ENCODE measurements around the gene STX4.
A peak's percentile ranks its signal among the peaks of the same experiment; 100 is the strongest.

The STX4 gene

DNA sequence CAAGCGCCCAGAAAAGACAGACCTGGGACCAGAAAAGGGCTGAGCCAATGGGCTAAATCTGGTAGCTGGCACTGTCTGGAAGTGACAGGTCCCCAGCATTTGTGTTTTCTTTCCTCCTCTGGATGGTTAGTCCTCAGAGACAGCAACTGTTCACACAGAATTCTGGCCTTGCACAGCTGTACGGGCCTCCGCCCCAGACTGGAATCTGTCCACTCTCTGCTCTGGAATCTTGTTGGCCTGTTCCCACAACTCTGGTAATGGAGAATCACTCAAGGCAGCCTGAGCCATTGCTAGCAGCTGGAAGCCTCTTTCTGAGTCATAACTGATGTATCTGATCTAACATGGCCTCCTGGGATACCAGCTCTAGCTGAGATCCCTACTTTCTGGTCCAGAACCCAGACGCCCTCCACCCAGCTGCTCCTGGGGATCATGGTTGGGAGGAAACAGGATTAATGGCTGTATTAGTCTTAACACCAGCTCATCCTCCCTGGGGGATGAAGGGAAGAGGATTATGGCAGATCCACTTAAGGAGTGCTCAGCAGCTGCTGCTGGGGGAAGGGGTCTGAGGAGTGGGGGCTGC lies 31.6 kb downstream of the STX4 start:
- TF ChIP-seq SIN3A (IDR thresholded peaks at IDR 0.05; ENCODE audit: borderline replicate concordance, insufficient read depth, low read length) (no peak), POLR2AphosphoS5 (IDR thresholded peaks at IDR 0.05; ENCODE audit: low read depth, low read length) (no peak), TAF1 (IDR thresholded peaks at IDR 0.05; ENCODE audit: borderline replicate concordance, insufficient read depth, low read length) (no peak), FOXP2 (optimal IDR thresholded peaks at IDR 0.05; ENCODE audit: borderline replicate concordance, extremely low read depth, extremely low read length, insufficient read depth) (no peak)
- TF ChIP-seq, protein P1, sequence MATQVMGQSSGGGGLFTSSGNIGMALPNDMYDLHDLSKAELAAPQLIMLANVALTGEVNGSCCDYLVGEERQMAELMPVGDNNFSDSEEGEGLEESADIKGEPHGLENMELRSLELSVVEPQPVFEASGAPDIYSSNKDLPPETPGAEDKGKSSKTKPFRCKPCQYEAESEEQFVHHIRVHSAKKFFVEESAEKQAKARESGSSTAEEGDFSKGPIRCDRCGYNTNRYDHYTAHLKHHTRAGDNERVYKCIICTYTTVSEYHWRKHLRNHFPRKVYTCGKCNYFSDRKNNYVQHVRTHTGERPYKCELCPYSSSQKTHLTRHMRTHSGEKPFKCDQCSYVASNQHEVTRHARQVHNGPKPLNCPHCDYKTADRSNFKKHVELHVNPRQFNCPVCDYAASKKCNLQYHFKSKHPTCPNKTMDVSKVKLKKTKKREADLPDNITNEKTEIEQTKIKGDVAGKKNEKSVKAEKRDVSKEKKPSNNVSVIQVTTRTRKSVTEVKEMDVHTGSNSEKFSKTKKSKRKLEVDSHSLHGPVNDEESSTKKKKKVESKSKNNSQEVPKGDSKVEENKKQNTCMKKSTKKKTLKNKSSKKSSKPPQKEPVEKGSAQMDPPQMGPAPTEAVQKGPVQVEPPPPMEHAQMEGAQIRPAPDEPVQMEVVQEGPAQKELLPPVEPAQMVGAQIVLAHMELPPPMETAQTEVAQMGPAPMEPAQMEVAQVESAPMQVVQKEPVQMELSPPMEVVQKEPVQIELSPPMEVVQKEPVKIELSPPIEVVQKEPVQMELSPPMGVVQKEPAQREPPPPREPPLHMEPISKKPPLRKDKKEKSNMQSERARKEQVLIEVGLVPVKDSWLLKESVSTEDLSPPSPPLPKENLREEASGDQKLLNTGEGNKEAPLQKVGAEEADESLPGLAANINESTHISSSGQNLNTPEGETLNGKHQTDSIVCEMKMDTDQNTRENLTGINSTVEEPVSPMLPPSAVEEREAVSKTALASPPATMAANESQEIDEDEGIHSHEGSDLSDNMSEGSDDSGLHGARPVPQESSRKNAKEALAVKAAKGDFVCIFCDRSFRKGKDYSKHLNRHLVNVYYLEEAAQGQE (IDR thresholded peaks at IDR 0.05; ENCODE audit: insufficient read depth in 1 of 2, low read depth in 2 of 2, low read length in 2 of 2), result no peak

DNA sequence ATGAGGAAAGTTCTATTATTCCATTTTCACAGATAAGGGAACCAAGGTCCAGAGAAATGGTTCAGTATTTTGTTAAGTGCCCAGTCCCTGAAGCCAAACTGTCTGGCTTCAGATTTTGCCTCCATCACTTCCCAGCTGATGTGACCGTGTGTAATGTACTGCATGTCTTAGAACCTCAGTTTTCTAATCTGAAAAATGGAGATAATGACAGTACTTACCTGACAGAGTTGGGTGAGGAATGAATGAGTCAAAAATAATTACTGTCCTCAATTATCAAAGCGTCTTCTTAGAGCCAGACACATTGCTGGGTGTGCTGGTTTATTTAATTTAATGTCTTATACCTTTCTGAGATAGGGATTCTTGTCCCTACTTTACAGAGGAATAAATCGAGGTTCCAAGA lies 34.0 kb downstream of the STX4 start:
- no peak for TF ChIP-seq TAF1 (IDR thresholded peaks at IDR 0.05; ENCODE audit: borderline replicate concordance, insufficient read depth, low read length)

DNA sequence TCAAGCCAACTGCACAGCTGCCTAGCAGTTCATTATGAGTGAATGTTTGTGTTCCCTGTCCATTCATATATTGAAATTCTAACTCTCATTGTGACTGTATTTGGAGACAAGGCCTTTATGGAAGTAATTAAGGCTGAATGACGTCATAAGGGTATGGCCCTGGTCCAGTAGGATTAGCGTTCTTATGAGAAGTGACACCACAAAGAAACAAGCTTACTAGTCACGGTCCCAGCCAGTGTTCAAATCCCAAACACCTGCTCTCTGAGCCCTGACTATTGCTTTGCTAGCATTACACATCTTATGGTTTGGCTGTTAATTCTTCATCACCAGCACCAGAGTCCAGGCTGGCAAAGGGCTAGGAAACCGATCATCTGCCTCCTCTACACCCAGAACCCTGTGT lies 38.5 kb downstream of the STX4 start:
- TF ChIP-seq FOXP2 (optimal IDR thresholded peaks at IDR 0.05; ENCODE audit: borderline replicate concordance, extremely low read depth, extremely low read length, insufficient read depth), result no peak
- no peak for TF ChIP-seq POLR2AphosphoS5 (IDR thresholded peaks at IDR 0.05; ENCODE audit: low read depth, low read length)
- TF ChIP-seq, protein P1 (IDR thresholded peaks at IDR 0.05; ENCODE audit: insufficient read depth in 1 of 2, low read depth in 2 of 2, low read length in 2 of 2), result no peak
- TF ChIP-seq SIN3A (IDR thresholded peaks at IDR 0.05; ENCODE audit: borderline replicate concordance, insufficient read depth, low read length), result no peak
- no peak for TF ChIP-seq TAF1 (IDR thresholded peaks at IDR 0.05; ENCODE audit: borderline replicate concordance, insufficient read depth, low read length)

DNA sequence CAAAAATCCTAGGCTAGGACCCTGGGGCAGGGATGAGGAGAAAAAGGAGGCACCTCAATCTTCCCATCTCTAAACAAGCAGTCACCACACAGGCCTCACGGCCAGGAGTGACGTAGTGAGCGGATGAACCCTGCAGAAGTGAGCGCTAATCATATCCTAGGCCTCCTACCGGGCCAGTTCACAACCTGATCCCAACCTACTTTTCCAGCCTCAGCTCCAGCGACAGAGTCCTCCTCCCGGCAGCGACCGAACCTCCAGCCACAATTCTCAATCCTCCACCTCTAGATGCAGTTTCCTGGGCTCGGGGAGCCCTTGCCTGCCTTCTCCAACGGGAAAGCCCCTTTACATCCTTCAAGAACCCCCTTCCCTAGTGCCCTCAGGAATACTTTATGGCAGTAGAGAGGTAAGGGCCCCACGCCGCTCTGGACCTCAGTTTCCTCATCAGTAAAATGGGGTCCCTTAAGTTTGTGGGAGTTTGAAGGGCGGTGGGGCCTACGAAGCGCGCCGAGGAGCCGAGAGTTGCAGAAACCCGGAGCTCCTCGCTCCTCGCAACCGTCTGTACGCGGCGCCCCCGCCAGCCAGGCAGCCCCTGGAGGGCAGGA lies 39.3 kb downstream of the STX4 start:
- no peak for TF ChIP-seq TAF1 (IDR thresholded peaks at IDR 0.05; ENCODE audit: borderline replicate concordance, insufficient read depth, low read length)
- TF ChIP-seq, protein P1 (IDR thresholded peaks at IDR 0.05; ENCODE audit: insufficient read depth in 1 of 2, low read depth in 2 of 2, low read length in 2 of 2), result no peak
- TF ChIP-seq SIN3A (IDR thresholded peaks at IDR 0.05; ENCODE audit: borderline replicate concordance, insufficient read depth, low read length), result no peak
- TF ChIP-seq POLR2AphosphoS5 (IDR thresholded peaks at IDR 0.05; ENCODE audit: low read depth, low read length), result no peak
- TF ChIP-seq FOXP2 (optimal IDR thresholded peaks at IDR 0.05; ENCODE audit: borderline replicate concordance, extremely low read depth, extremely low read length, insufficient read depth), result no peak

DNA sequence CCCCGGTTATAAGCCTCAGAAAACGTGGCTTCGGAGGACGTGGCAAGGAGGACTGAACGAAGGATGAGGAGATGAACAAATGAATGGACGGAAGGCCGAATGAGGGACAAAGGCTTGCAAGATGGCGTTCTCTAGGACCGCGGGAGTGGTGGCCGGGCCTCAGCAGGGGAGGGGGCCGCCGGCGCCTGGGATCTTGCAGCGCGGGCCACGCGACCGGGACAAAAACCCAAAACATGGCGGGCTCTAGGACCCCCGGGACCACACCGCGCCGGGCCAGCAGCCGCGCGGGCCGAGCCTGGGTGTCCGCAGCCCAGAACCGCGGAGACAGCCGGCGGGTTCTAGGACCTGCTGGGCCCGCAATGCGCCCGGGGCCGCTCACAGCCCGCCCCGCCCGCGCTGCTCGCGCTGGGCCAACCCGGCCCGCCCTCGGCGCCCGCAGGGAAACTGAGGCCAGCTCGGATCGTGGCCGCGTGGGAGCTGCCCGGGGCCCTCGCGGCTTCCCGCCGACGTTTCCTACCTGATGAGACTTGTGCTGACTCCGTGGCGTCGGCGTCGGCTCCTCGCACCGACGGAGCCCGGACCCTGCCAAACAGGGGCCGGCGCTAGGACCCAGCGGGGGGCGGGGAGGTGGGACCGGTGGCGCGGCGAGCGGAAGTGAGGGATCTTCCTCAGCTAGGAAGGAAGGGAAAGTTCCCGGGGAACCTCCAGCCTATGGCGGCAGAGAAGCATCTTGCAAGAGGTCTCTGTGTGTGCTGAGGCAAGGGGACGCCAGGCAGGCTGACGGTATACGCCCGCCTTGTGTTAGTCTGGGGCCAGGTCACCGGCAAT lies 40.0 kb downstream of the STX4 start:
- peak; percentile 41 for TF ChIP-seq FOXP2 (optimal IDR thresholded peaks at IDR 0.05; ENCODE audit: borderline replicate concordance, extremely low read depth, extremely low read length, insufficient read depth)
- peak; percentile 6; the same call in 1 of the 2 replicates for TF ChIP-seq TAF1 (IDR thresholded peaks at IDR 0.05; ENCODE audit: borderline replicate concordance, insufficient read depth, low read length)
- TF ChIP-seq POLR2AphosphoS5 (IDR thresholded peaks at IDR 0.05; ENCODE audit: low read depth, low read length), result peak; percentile 41; the same call in 1 of the 2 replicates
- TF ChIP-seq, protein P1 (IDR thresholded peaks at IDR 0.05; ENCODE audit: insufficient read depth in 1 of 2, low read depth in 2 of 2, low read length in 2 of 2), result no peak
- TF ChIP-seq SIN3A (IDR thresholded peaks at IDR 0.05; ENCODE audit: borderline replicate concordance, insufficient read depth, low read length), result peak; percentile 79; the same call in 1 of the 2 replicates
